ENCODE data around the gene APBA3. TPM values are rescaled to one million over a fixed set of nuclear protein-coding genes. Genes with fewer than 3 reads are reported as not detected.

APBA3 gene
- total and polyA plus RNA-seq, 12 donors: 2.6 to 43.8 (median 22.3) TPM

- H3K9me3 ChIP-seq (replicated peaks in 1 of 3): peaks cover 0 to 12% (median 0%) of the 10 kb centered on the region in 3 donors
- intact Hi-C loops (cut with DNase I): no loop called here
- no peak for TF ChIP-seq POLR2A (IDR thresholded peaks at IDR 0.05)
- no peak for TF ChIP-seq CTCF (IDR thresholded peaks at IDR 0.05)
- peaks cover 15% of the 10 kb centered on the region for H3K27me3 ChIP-seq
- H3K36me3 ChIP-seq (replicated peaks in 1 of 2): no peaks in the 10 kb centered on the region
- WGBS, 4 donors: 4 to 100% (median 24%) methylated on average over 1 to 101 of the region's 101 CpGs
- H3K4me1 ChIP-seq (replicated peaks in 1 of 2): no peaks in the 10 kb centered on the region
- peak within 1 kb of the TSS in 1 of 4 donors; percentile 32 for H3K4me3 ChIP-seq
- no peak for DNase-seq
- no peak within 1 kb of the TSS for H3K27ac ChIP-seq
These were observed 24.7 kb upstream of the APBA3 start, which contains the start of gene MATK for GRCh38 chr19:3785938-3786824. Gene MATK (minus strand): TSS chr19:3786381. CDS start chr19:3785135, 1,246 bp downstream.

DNA sequence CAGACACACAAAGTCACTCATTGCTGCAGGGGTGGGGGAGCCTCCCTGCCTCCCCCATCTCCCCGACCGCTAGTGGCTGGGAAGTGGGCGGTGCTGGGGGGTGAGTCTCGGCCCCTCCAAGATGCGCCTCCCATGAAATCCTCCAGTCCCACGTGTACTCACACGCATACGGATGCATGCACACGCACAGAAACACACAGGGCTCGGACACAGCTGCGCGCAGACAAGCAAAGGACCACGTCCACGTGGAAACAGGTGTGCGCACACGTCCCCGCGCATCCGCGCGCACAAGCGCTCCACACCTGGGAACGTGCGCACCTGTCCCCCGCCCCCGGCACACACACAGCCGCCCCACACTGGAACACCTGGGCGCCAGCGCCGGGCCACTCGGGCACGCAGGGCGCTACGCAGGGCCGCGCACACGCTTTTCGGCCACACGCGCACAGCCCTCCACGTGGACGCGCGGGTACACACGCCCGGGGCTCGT, 24.0 kb upstream of the APBA3 start:
- peak overlapping the region in 1 of 4 donors; percentile 32 for H3K4me3 ChIP-seq
- no peak overlapping the region for H3K27ac ChIP-seq
- intact Hi-C loops (cut with DNase I): no loop called here
- no peak for DNase-seq
- 0 to 4% (median 1%) methylated on average over 17 to 47 of the region's 47 CpGs; no CpG with 5 or more reads in 1 of the 4 donors for WGBS, 4 donors
- TF ChIP-seq POLR2A (IDR thresholded peaks at IDR 0.05): no peak
- TF ChIP-seq CTCF (IDR thresholded peaks at IDR 0.05): no peak
- H3K36me3 ChIP-seq (replicated peaks in 1 of 2): no peaks in the 10 kb centered on the region
- H3K27me3 ChIP-seq: peaks cover 15% of the 10 kb centered on the region
- H3K9me3 ChIP-seq (replicated peaks in 1 of 3): peaks cover 0 to 17% (median 0%) of the 10 kb centered on the region in 3 donors
- H3K4me1 ChIP-seq (replicated peaks in 1 of 2): no peaks in the 10 kb centered on the region

- intact Hi-C loops (cut with DNase I): no loop called here
- Histone ChIP-seq H3K4me3 (no peak overlapping the region), H3K9me3 (replicated peaks in 1 of 3) (peaks cover 0 to 17% (median 0%) of the 10 kb centered on the region in 3 donors), H3K36me3 (replicated peaks in 1 of 2) (no peaks in the 10 kb centered on the region), H3K27me3 (peaks cover 15% of the 10 kb centered on the region), H3K27ac (no peak overlapping the region), H3K4me1 (replicated peaks in 1 of 2) (no peaks in the 10 kb centered on the region)
- TF ChIP-seq POLR2A (IDR thresholded peaks at IDR 0.05) (no peak), CTCF (IDR thresholded peaks at IDR 0.05) (no peak)
- DNase-seq: no peak
- 10 to 23% (median 21%) methylated on average over 14 to 25 of the region's 25 CpGs for WGBS, 4 donors
These were observed 23.3 kb upstream of the APBA3 start for GRCh38 chr19:3784607-3785450.

All from adrenal gland (tissue), 12 donors.